GM10266 (cell line): ENCODE data around the gene C9.
"Not testable (repeated sequence)": the region's sequence is repeated elsewhere in the genome, so short reads cannot be mapped to it uniquely, and the experiment has no call there.

Source experiments
- DNase-seq: peaks from one replicate; pipeline ENCODE4 v3.0.0; 2012; ENCODE audit errors: extremely low spot score
- CTCF ChIP-seq: IDR thresholded peaks from 2 replicates; pipeline ENCODE4 v1.5.1; 2012; ENCODE audit warnings: mild to moderate bottlenecking, low read depth; ENCODE audit not compliant: control insufficient read depth, insufficient read depth; ENCODE audit errors: missing control alignments

Gene C9

DNA sequence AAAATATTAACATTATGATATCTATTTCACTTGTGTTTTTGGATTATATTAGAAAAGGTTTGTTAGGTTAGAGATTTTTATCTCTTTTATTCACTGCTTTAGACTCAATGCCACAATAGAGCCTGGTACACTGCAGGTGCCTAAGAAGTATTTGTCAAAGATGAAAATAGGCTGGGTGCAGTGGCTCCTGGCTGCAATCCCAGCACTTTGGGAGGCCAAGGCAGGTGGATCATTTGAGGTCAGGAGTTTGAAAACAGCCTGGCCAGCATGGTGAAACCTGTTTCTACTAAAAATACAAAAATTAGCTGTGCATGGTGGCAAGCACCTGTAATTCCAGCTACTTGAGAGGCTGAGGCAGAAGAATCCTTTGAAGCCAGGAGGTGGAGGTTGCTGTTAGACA, 64.3 kb downstream of the C9 start:
- TF ChIP-seq CTCF = no peak
- no peak for DNase-seq

DNA sequence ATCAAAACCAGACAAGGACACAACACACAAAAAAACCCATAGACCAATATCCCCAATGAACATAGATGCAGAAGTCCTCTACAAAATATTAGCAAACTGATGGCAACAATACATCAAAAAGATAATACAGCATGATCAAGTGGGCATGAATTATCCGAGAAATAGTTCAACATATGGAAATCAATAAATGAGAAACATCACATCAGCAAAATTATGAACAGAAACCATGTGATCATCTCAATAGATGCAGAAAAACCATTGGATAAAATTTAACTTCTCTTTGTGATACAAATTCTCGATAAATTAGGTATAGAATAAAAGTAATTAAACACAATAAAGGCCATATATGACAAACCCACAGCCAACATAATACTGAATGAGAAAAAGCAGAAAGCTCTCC, 69.6 kb downstream of the C9 start:
- TF ChIP-seq CTCF = no peak
- DNase-seq = no peak

GRCh38 chr5:39284552-39284951, 79.7 kb downstream of the C9 start:
- no peak for TF ChIP-seq CTCF
- no peak for DNase-seq

- TF ChIP-seq CTCF = peak; percentile 50
- no peak for DNase-seq
Observed at GRCh38 chr5:39283231-39283818, 81.0 kb downstream of the C9 start.

DNA sequence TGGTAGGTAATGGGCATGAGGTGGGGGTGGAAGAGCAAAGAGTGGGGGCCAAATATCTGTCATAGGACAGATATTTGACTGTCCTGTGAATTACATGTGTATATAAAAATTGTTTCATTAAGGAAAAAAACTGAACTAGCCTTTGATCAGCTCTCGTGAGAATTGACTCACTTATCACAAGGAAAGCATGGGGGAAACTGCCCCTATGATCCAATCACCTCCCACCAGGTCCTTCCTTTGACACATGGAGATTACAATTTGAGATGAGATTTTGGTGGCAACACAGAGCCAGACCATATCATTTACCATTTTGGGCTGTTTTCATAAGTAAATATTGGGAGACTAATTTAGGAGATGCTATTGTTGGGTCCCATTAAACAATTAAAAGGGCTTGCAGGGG, 81.7 kb downstream of the C9 start:
- DNase-seq = no peak
- no peak for TF ChIP-seq CTCF

DNA sequence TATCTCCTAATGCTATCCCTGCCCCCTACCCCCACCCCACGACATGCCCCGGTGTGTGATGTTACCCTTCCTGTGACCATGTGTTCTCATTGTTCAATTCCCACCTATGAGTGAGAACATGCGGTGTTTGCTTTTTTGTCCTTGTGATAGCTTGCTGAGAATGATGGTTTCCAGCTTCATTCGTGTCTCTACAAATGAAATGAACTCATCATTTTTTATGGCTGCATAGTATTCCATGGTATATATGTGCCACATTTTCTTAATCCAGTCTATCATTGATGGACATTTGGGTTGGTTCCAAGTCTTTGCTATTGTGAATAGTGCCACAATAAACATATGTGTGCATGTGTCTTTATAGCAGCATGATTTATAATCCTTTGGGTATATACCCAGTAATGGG, 88.4 kb downstream of the C9 start:
- not testable (repeated sequence) for DNase-seq

- peak; percentile 60 for DNase-seq
- TF ChIP-seq CTCF = no peak
Observed at GRCh38 chr5:39274398-39275085, 89.8 kb downstream of the C9 start.
